Uterus (tissue), 4 donors: ENCODE results near the gene GALK2. TPM values are rescaled to one million over a fixed set of nuclear protein-coding genes. Genes with fewer than 3 reads are reported as not detected.
"Not testable (repeated sequence)": the region's sequence is repeated elsewhere in the genome, so short reads cannot be mapped to it uniquely, and the experiment has no call there.

Source experiments
- DNase-seq, 2 donors: peaks; one replicate each; pipeline ENCODE4 v3.0.0-alpha.2; 2019 to 2020
- H3K27ac ChIP-seq, 2 donors: fragments of 200-600 bp; sonication (generic); 1 replicate in 1 of 2; 2 replicates in 1 of 2; pipeline ENCODE4 v1.5.1; 2016 to 2018
- H3K27me3 ChIP-seq, 2 donors: fragments of 200-600 bp; sonication (generic); one replicate each; pipeline ENCODE4 v1.5.1; 2018 to 2019; ENCODE audit warnings: control low read depth in 1 of 2
- H3K36me3 ChIP-seq, 2 donors: fragments of 200-600 bp; sonication (generic); one replicate each; pipeline ENCODE4 v1.5.1; 2019; ENCODE audit warnings: control low read depth in 1 of 2
- H3K4me1 ChIP-seq, 2 donors: fragments of 200-600 bp; sonication (generic); one replicate each; pipeline ENCODE4 v1.5.1; 2018 to 2019; ENCODE audit warnings: control low read depth in 1 of 2
- H3K4me3 ChIP-seq, 2 donors: fragments of 200-600 bp; sonication (generic); 1 replicate in 1 of 2; 2 replicates in 1 of 2; pipeline ENCODE4 v1.5.1; 2018 to 2019; ENCODE audit warnings: mild to moderate bottlenecking in 1 of 2
- H3K9me3 ChIP-seq, 2 donors: fragments of 200-600 bp; sonication (generic); one replicate each; pipeline ENCODE4 v1.5.1; 2019; ENCODE audit warnings: control low read depth in 1 of 2
- POLR2A ChIP-seq, 2 donors: fragments of 450-650 bp; IDR thresholded peaks; one replicate each; pipeline ENCODE4 v1.6.1; 2016; ENCODE audit warnings: antibody characterized with exemption in 2 of 2, mild to moderate bottlenecking in 1 of 2, moderate library complexity in 1 of 2
- intact Hi-C: fragments of 100-400 bp; cut with DNase I; formaldehyde crosslinking; loops from one replicate; pipeline ENCODE4 v1.15.1; 2023; ENCODE audit warnings: low total_unique reads
- total RNA-seq, 4 donors: library from RNA; depleted of rRNA in 3 of 4; stranded (reverse); fragments of >200 nt in 3 of 4; gene quantifications; one replicate each; pipeline versions ENCODE4 v1.1.0 to v1.2.4, GENCODE V29; 2014 to 2023
- TF ChIP-seq, protein P1 (sequence below), 4 experiments: fragments of 200-600 bp in 2 of 4; fragments of 450-650 bp in 2 of 4; sonication (generic) in 2 of 4; IDR thresholded peaks; one replicate each; pipeline ENCODE4 v1.5.1; 2016 to 2019; ENCODE audit warnings: antibody characterized with exemption in 4 of 4, mild to moderate bottlenecking in 2 of 4, moderate library complexity in 1 of 4
- donor health status: DM: yes; HTN: yes; CAD: no.

Gene GALK2
- total RNA-seq, 4 donors from 2014 or later, result 65.1 to 178 (median 79.4) TPM

GRCh38 chr15:49174902-49175301, 4.9 kb downstream of the GALK2 start:
- intact Hi-C loops, result no loop called here
- no peaks in the 10 kb centered on the region for H3K9me3 ChIP-seq
- no peaks in the 10 kb centered on the region for H3K27me3 ChIP-seq
- no peaks in the 10 kb centered on the region for H3K36me3 ChIP-seq
- no peak overlapping the region for H3K4me3 ChIP-seq
- DNase-seq, result no peak
- no peaks in the 10 kb centered on the region for H3K4me1 ChIP-seq
- H3K27ac ChIP-seq, result no peak overlapping the region
- TF ChIP-seq, protein P1, sequence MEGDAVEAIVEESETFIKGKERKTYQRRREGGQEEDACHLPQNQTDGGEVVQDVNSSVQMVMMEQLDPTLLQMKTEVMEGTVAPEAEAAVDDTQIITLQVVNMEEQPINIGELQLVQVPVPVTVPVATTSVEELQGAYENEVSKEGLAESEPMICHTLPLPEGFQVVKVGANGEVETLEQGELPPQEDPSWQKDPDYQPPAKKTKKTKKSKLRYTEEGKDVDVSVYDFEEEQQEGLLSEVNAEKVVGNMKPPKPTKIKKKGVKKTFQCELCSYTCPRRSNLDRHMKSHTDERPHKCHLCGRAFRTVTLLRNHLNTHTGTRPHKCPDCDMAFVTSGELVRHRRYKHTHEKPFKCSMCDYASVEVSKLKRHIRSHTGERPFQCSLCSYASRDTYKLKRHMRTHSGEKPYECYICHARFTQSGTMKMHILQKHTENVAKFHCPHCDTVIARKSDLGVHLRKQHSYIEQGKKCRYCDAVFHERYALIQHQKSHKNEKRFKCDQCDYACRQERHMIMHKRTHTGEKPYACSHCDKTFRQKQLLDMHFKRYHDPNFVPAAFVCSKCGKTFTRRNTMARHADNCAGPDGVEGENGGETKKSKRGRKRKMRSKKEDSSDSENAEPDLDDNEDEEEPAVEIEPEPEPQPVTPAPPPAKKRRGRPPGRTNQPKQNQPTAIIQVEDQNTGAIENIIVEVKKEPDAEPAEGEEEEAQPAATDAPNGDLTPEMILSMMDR (IDR thresholded peaks at IDR 0.05), result no peak
- no peak for TF ChIP-seq POLR2A (IDR thresholded peaks at IDR 0.05)

DNA sequence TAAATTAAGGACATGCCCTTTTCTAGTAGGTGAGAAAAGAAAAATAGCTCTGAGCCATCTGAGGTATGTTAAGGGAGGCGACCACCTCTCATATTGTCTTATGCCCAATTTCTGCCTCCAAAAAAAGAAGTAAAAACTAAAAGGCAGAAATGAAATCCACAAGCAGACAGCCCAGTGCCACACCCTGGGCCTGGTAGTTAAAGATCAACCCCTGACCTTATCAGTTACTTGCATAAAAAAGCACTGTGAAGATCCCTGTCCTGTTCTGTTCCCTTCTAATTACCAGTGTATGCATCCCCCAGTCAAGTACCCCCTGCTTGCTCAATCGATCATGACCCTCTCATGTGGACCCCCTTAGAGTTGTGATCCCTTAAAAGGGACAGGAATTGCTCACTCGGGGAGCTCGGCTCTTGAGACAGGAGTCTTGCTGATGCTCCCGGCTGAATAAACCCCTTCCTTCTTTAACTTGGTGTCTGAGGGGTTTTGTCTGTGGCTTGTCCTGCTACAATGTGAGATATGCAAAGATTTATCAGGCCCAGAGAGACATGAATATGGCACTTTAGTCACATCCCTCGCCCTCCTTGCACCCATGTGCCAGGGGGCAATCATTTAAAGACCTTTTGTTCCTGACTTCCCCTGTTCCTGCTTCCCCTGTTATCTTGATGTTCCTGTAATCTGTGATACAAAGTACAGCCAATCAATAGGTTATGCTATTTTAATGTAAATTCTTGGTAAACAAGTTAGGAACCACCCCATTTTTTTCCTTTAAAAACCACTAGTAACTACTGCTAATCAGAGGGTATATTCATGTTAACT, 5.7 kb downstream of the GALK2 start:
- DNase-seq, H3K4me1 ChIP-seq, H3K27me3 ChIP-seq, intact Hi-C loops, H3K4me3 ChIP-seq, H3K9me3 ChIP-seq, H3K27ac ChIP-seq, H3K36me3 ChIP-seq: not testable (repeated sequence)

DNA sequence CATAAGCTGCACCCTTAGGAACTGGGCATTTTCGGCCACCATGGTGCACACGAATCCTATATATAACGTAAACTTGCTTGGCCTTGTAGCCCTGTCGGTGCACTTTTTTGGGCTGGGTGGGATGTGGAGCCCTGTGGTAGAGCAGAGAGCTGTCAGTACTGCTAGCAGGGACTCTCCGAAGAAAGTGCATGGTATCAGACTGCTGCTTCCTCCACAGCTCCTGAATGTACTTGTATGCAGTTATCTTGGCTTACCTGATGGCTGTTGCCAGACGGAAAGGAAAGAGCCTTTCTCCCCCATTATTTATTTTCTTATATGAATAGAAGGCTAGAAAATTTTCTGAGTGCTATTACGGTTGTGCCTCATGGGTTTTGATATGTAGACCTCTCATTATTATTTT, 8.4 kb downstream of the GALK2 start:
- Histone ChIP-seq H3K9me3 (no peaks in the 10 kb centered on the region), H3K27ac (no peak overlapping the region), H3K4me1 (no peaks in the 10 kb centered on the region), H3K27me3 (no peaks in the 10 kb centered on the region), H3K4me3 (no peak overlapping the region), H3K36me3 (no peaks in the 10 kb centered on the region)
- intact Hi-C loops, result no loop called here
- DNase-seq, result no peak
- TF ChIP-seq, protein P1 (IDR thresholded peaks at IDR 0.05), result no peak
- no peak for TF ChIP-seq POLR2A (IDR thresholded peaks at IDR 0.05)

DNA sequence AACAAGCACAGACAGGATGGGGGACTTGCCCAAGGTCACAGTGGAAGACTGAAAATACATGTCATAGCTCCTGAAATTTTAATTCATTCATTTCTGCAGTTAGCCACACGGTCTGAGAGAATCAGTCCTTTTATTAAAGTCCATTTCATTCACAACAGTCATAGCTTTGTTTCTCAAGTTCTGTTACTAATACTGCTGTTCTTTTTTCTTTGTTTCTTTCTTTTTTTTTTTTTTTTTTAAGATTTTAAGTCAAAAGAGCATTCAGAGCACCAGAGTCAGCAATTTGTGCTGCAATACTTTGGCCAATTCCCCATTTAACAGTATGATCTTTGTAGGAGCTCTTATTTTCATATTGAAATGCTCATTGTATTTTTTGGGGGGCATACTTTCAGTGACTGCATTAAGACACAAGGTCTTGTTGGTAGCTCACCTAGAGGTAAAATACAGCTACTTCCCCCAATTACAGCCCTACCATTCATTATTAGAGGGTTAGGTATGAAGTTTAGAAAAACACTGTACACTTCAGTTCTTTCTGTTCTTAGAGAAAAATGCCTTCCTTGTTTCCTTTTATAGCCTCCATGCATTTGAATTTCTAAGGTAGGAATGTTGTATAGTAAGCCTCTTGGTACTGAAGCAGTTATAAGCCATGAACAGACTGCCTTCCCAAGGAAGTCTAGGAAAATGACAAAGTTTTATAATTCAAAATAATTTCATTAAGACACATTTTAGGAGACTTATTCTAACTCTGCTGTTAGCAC, 9.6 kb downstream of the GALK2 start:
- DNase-seq, result no peak
- Histone ChIP-seq H3K4me3 (no peak overlapping the region), H3K9me3 (no peaks in the 10 kb centered on the region), H3K4me1 (no peaks in the 10 kb centered on the region), H3K36me3 (no peaks in the 10 kb centered on the region), H3K27ac (no peak overlapping the region), H3K27me3 (no peaks in the 10 kb centered on the region)
- no peak for TF ChIP-seq POLR2A (IDR thresholded peaks at IDR 0.05)
- TF ChIP-seq, protein P1 (IDR thresholded peaks at IDR 0.05), result no peak
- intact Hi-C loops, result no loop called here

- H3K27me3 ChIP-seq, result no peaks in the 10 kb centered on the region
- intact Hi-C loops, result no loop called here
- no peaks in the 10 kb centered on the region for H3K4me1 ChIP-seq
- H3K4me3 ChIP-seq, result no peak overlapping the region
- DNase-seq, result no peak
- no peaks in the 10 kb centered on the region for H3K9me3 ChIP-seq
- TF ChIP-seq, protein P1 (IDR thresholded peaks at IDR 0.05), result no peak
- TF ChIP-seq POLR2A (IDR thresholded peaks at IDR 0.05), result no peak
- H3K27ac ChIP-seq, result no peak overlapping the region
- H3K36me3 ChIP-seq, result no peaks in the 10 kb centered on the region
These were observed 12.1 kb downstream of the GALK2 start for GRCh38 chr15:49182128-49182527.

DNA sequence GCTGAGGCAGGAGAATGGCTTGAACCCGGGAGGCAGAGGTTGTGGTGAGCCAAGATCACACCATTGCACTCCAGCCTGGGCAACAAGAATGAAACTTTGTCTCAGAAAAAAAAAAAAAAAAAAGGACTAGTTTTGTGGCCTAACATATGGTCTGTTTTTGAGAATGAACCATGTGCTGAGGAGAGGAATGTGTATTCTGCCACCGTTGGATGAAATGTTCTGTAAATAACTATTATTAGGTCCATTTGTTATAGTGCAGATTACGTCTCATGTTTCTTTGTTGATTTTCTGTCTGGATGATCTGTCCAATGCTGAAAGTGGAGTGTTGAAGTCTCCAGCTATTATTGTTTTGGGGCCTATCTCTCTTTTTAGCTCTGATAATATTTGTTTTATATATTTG, 13.7 kb downstream of the GALK2 start:
- intact Hi-C loops, H3K4me3 ChIP-seq, H3K36me3 ChIP-seq, DNase-seq, H3K4me1 ChIP-seq, H3K27me3 ChIP-seq, H3K9me3 ChIP-seq, H3K27ac ChIP-seq: not testable (repeated sequence)
